Measurements from ENCODE around the gene PCNX1.

Gene PCNX1

DNA sequence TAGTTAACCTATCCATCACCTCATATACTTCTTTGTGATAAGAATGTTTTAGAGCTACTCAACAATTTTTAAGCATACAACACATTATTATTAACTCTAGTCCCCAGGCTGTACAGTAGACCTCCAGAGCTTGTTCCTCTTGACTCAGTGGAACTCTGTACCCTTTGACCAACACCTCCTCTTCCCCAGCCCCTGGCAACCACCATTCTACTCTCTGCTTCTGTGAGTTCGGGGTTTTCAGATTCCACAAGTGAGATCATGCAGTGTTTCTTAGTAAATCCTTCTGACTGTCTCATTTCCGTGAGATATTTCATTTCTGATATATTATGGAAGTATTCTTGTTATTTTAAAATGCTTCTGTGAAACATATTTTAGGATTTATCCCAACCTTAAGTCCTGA is 200.7 kb downstream of the PCNX1 start:
- H3K36me3 ChIP-seq (ENCODE audit: insufficient read depth, low read length): peaks cover 35% of the 10 kb centered on the region

DNA sequence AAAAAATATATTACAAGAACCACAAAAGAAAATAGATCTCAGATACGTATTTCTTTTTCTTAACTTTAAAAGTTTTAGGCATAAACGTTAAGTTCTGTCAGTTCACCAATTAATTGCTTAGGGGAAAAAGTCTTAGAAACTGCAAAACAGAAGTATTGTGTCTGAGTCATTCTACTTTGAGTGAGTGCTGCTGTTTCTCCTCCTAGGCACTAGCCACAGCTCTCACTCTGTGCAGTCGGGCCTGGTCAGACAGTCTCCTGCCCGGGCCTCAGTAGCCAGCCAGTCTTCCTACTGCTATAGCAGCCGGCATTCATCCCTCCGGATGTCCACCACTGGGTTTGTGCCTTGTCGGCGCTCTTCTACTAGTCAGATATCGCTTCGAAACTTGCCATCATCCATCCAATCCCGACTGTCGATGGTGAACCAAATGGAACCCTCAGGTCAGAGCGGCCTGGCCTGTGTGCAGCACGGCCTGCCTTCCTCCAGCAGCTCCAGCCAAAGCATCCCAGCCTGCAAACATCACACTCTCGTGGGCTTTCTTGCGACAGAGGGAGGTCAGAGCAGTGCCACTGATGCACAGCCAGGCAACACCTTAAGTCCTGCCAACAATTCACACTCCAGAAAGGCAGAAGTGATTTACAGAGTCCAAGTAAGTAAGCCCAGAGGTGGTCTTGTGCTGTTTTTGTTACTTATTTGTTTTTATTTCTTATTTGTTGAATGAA is 201.3 kb downstream of the PCNX1 start:
- H3K9ac ChIP-seq (ENCODE audit: low read depth, low read length): no peak overlapping the region
- no peaks in the 10 kb centered on the region for H3K9me3 ChIP-seq (replicated peaks; ENCODE audit: low read length)
- peaks cover 6% of the 10 kb centered on the region for H3K4me1 ChIP-seq (ENCODE audit: control insufficient read depth, insufficient read depth, low read length)
- H3K27me3 ChIP-seq (ENCODE audit: control insufficient read depth, insufficient read depth, low read length): no peaks in the 10 kb centered on the region
- H3K4me3 ChIP-seq (ENCODE audit: low read length): no peak overlapping the region
- H3K4me2 ChIP-seq (ENCODE audit: low read length): no peak overlapping the region
- peaks cover 30% of the 10 kb centered on the region for H3K36me3 ChIP-seq (ENCODE audit: insufficient read depth, low read length)

More for the DNA sequence above, 200.7 kb downstream of the PCNX1 start:
- no peaks in the 10 kb centered on the region for H3K27me3 ChIP-seq (ENCODE audit: control insufficient read depth, insufficient read depth, low read length)
- H3K4me2 ChIP-seq (ENCODE audit: low read length): no peak overlapping the region
- H3K4me3 ChIP-seq (ENCODE audit: low read length): no peak overlapping the region
- no peaks in the 10 kb centered on the region for H3K9me3 ChIP-seq (replicated peaks; ENCODE audit: low read length)
- no peak overlapping the region for H3K9ac ChIP-seq (ENCODE audit: low read depth, low read length)
- H3K4me1 ChIP-seq (ENCODE audit: control insufficient read depth, insufficient read depth, low read length): peaks cover 6% of the 10 kb centered on the region

DNA sequence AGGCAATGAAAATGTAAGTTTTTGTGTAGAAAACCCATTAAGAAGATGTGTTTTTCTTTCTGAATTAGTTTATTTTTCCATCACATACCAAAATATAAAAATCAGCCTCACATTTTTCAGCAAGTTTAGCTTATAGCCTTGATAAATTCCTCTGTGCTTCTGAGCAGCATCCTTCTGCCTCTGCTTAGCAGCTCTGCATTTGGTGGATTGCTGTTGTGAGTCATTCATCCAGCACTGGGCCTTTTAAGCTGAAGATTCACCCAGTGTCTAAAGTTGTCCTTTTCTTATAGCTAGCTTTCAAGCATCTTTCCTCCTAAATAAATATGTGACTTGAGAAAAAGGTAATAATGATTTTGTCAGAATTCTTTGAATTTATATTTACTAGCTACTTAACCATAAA is 206.1 kb downstream of the PCNX1 start:
- Histone ChIP-seq H3K36me3 (ENCODE audit: insufficient read depth, low read length) (peaks cover 22% of the 10 kb centered on the region), H3K9ac (ENCODE audit: low read depth, low read length) (no peak overlapping the region), H3K4me2 (ENCODE audit: low read length) (no peak overlapping the region), H3K4me1 (ENCODE audit: control insufficient read depth, insufficient read depth, low read length) (peaks cover 6% of the 10 kb centered on the region), H3K4me3 (ENCODE audit: low read length) (no peak overlapping the region), H3K9me3 (replicated peaks; ENCODE audit: low read length) (no peaks in the 10 kb centered on the region), H3K27me3 (ENCODE audit: control insufficient read depth, insufficient read depth, low read length) (no peaks in the 10 kb centered on the region)

DNA sequence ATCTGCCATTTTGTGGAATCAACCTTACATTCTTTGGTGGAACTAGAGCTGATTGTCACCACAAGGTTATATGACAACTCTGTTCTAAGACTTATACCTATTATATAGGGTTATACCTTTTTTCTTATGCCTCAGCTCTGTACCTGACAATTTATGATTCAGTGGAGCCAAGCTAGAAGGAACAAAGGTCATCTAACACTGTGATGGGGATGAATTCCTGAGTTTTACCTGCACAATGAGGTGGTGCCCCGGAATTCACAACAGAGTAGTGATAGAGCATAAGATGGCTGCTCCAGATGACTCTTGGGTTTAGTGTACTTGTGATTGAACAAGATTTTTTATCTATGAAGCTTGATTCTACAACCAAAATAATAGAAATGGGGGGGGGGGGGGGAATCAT is 207.3 kb downstream of the PCNX1 start:
- no peak overlapping the region for H3K4me2 ChIP-seq (ENCODE audit: low read length)
- H3K36me3 ChIP-seq (ENCODE audit: insufficient read depth, low read length): peaks cover 11% of the 10 kb centered on the region
- H3K4me3 ChIP-seq (ENCODE audit: low read length): no peak overlapping the region

DNA sequence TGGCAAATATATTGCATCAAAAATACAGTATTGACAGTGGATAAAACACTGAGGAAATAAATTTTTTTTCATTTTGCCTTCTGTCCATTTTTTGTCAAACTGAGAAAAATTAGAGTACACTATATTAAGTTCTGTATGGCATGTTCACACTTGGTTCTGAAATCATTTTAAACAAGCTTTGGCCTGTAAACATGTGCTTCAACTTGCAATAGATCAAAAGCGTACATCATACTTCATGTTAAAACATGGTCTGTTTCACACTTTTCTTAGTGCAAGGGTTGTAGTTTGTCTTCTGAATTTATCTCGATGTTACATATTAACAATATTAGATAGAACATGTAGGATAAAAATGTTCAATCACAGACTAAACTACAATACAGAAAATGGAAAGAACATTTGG is 208.0 kb downstream of the PCNX1 start:
- Histone ChIP-seq H3K4me1 (ENCODE audit: control insufficient read depth, insufficient read depth, low read length) (no peaks in the 10 kb centered on the region), H3K27me3 (ENCODE audit: control insufficient read depth, insufficient read depth, low read length) (no peaks in the 10 kb centered on the region), H3K36me3 (ENCODE audit: insufficient read depth, low read length) (peaks cover 9% of the 10 kb centered on the region), H3K9me3 (replicated peaks; ENCODE audit: low read length) (no peaks in the 10 kb centered on the region), H3K4me3 (ENCODE audit: low read length) (no peak overlapping the region), H3K9ac (ENCODE audit: low read depth, low read length) (no peak overlapping the region), H3K4me2 (ENCODE audit: low read length) (no peak overlapping the region)

More for the DNA sequence above, 207.3 kb downstream of the PCNX1 start:
- H3K27me3 ChIP-seq (ENCODE audit: control insufficient read depth, insufficient read depth, low read length): no peaks in the 10 kb centered on the region
- no peaks in the 10 kb centered on the region for H3K9me3 ChIP-seq (replicated peaks; ENCODE audit: low read length)
- H3K4me1 ChIP-seq (ENCODE audit: control insufficient read depth, insufficient read depth, low read length): peaks cover 4% of the 10 kb centered on the region
- H3K9ac ChIP-seq (ENCODE audit: low read depth, low read length): no peak overlapping the region

DNA sequence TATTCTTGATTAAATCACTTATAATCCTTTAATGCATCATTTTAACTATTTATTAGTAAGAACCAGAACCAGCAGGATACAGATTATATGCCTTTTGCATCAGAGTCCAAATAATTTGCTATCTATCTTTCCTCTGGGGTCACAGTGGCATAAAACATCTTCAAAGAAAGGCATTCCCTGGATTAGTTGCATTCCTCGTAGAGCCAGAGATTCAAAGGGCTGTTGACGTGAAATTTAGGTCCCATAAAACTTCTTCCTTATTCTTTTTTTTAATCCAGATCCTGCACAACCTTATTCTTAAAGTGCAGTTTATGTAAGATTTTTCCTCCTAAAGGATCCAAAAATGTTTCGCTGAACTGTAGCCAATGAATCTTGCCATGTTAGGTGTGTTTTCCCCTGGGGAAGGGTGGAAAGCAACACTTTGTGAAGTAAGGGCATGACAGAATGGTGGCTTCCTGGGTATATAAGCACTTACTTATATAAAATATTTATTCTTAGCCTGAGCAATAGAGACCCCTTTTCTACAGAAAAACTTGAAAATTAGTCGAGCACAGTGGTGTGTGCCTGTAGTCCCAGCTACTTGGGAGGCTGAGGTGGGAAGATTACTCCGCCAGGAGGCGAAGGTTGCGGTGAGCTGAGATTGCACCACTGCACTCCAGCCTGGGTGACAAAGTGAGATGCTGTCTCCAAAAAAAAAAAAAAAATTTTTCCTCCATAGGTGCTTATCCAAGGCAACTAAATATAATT is 208.7 kb downstream of the PCNX1 start:
- H3K9ac ChIP-seq (ENCODE audit: low read depth, low read length): no peak overlapping the region
- H3K9me3 ChIP-seq (replicated peaks; ENCODE audit: low read length): no peaks in the 10 kb centered on the region
- no peaks in the 10 kb centered on the region for H3K27me3 ChIP-seq (ENCODE audit: control insufficient read depth, insufficient read depth, low read length)
- peaks cover 9% of the 10 kb centered on the region for H3K36me3 ChIP-seq (ENCODE audit: insufficient read depth, low read length)
- H3K4me3 ChIP-seq (ENCODE audit: low read length): no peak overlapping the region
- H3K4me2 ChIP-seq (ENCODE audit: low read length): no peak overlapping the region
- no peaks in the 10 kb centered on the region for H3K4me1 ChIP-seq (ENCODE audit: control insufficient read depth, insufficient read depth, low read length)

DNA sequence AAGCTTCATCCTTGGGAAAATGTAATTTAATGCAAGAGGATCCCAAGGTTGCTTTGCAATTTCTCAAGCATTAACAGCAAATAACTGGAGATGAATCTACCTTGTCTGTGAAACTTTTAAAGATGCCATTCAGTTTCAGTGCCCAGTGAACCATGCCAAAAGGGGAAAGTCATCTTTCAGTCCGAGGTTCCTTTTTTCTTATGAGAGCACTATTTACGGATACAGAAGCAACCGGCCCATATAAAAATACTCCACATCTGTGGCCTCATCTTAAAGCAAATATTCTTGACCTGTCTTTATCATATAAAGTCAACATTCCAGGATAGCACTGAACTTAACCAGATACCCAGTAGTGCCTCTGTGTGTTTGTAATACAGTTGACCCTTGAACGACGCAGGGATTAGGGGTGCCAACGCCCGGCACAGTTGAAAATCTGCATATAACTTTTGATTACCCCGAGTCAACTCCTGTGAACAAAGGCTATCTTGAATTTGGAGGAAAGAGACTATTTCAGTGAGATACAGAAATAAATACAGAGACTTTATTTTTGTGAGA is 209.4 kb downstream of the PCNX1 start:
- H3K9me3 ChIP-seq (replicated peaks; ENCODE audit: low read length): no peaks in the 10 kb centered on the region
- no peaks in the 10 kb centered on the region for H3K4me1 ChIP-seq (ENCODE audit: control insufficient read depth, insufficient read depth, low read length)
- peaks cover 3% of the 10 kb centered on the region for H3K36me3 ChIP-seq (ENCODE audit: insufficient read depth, low read length)
- H3K4me3 ChIP-seq (ENCODE audit: low read length): no peak overlapping the region
- H3K4me2 ChIP-seq (ENCODE audit: low read length): no peak overlapping the region
- no peak overlapping the region for H3K9ac ChIP-seq (ENCODE audit: low read depth, low read length)
- no peaks in the 10 kb centered on the region for H3K27me3 ChIP-seq (ENCODE audit: control insufficient read depth, insufficient read depth, low read length)

DNA sequence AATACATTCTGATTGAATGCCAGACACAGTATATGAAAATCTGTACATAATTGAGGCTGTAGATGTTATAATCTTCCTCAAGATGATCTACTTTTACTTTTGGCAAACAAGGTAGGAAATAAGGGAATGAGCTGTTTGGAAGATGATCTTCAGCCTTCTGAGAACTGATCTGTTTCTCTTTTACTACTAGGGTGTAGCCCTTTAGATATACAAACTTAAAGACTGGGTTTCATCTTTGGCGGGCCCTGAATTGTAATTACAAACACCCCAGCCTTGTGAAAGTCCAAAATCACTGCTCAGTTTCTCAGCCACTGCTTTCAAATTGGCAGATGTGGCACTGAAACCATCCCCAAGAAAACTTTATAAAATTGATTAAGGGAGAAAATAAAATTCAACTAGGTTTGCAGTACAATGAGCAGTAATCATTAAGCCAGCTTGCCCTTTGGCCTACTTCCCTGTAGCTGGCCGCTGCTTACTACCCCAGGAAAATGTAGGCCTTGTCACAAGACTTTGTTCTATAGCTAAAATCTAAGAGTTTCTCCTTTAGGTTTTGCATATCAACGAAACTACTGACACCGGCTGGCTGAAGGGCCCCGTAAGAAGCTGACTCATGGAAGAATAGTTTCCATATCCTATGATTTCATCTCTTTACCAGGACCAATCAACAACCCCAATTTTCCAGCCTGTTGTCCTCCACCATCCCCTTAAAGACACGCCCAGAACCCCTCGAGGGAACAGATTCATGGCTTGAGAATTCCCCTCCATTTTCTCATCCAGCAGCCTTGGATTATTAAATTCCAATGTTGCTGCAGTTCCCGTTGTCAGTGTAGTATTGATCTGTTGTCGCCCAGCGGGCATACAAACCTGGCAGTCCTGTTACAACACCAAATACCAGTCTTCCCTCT is 210.8 kb downstream of the PCNX1 start:
- Histone ChIP-seq H3K4me3 (ENCODE audit: low read length) (no peak overlapping the region), H3K4me1 (ENCODE audit: control insufficient read depth, insufficient read depth, low read length) (no peaks in the 10 kb centered on the region), H3K9ac (ENCODE audit: low read depth, low read length) (no peak overlapping the region), H3K36me3 (ENCODE audit: insufficient read depth, low read length) (peaks cover 2% of the 10 kb centered on the region), H3K4me2 (ENCODE audit: low read length) (no peak overlapping the region), H3K9me3 (replicated peaks; ENCODE audit: low read length) (no peaks in the 10 kb centered on the region), H3K27me3 (ENCODE audit: control insufficient read depth, insufficient read depth, low read length) (no peaks in the 10 kb centered on the region)

DNA sequence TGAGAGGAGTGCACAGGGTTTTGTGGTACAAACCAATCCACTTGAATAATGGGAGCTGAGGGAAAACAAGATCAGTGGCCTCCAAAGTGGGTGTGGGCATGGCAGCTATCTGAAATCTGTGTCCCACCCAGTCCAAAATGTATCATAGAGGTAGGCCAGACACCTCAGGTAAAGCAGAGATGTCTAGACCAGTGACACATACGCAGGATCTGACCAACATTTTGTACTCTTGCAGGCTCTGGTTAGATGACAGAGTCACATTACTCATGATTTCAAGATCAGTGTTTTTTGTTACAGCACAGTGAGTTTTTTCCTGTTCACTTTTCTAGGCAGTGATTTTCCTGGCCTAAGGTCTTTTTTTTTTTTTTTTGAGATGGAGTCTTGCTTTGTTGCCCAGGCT is 211.8 kb downstream of the PCNX1 start:
- no peaks in the 10 kb centered on the region for H3K9me3 ChIP-seq (replicated peaks; ENCODE audit: low read length)
- no peak overlapping the region for H3K9ac ChIP-seq (ENCODE audit: low read depth, low read length)
- no peak overlapping the region for H3K4me3 ChIP-seq (ENCODE audit: low read length)
- no peaks in the 10 kb centered on the region for H3K4me1 ChIP-seq (ENCODE audit: control insufficient read depth, insufficient read depth, low read length)
- H3K4me2 ChIP-seq (ENCODE audit: low read length): no peak overlapping the region
- H3K36me3 ChIP-seq (ENCODE audit: insufficient read depth, low read length): peaks cover 2% of the 10 kb centered on the region
- no peaks in the 10 kb centered on the region for H3K27me3 ChIP-seq (ENCODE audit: control insufficient read depth, insufficient read depth, low read length)

DNA sequence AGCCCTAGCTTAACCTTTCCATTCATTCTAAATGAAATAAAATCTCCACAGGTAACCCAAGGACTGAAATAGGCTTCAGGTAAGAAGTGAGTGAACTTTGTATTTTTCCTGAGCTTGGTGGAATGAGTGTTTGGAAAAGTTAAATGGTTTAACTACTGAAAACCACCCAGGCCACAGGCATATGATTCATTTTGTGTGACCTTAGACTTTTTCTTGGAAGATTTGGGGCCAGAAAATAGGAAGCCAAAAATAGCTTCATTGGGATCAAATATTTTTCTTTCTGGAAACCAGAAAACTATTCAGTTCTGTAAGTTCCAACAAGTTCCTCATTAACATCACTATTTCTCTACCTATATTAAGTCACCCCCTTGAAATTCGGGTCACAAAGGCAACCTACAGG is 212.6 kb downstream of the PCNX1 start:
- H3K4me2 ChIP-seq (ENCODE audit: low read length): no peak overlapping the region
- no peaks in the 10 kb centered on the region for H3K9me3 ChIP-seq (replicated peaks; ENCODE audit: low read length)
- H3K36me3 ChIP-seq (ENCODE audit: insufficient read depth, low read length): peaks cover 2% of the 10 kb centered on the region
- no peak overlapping the region for H3K9ac ChIP-seq (ENCODE audit: low read depth, low read length)
- H3K4me3 ChIP-seq (ENCODE audit: low read length): no peak overlapping the region
- H3K27me3 ChIP-seq (ENCODE audit: control insufficient read depth, insufficient read depth, low read length): no peaks in the 10 kb centered on the region
- H3K4me1 ChIP-seq (ENCODE audit: control insufficient read depth, insufficient read depth, low read length): no peaks in the 10 kb centered on the region

DNA sequence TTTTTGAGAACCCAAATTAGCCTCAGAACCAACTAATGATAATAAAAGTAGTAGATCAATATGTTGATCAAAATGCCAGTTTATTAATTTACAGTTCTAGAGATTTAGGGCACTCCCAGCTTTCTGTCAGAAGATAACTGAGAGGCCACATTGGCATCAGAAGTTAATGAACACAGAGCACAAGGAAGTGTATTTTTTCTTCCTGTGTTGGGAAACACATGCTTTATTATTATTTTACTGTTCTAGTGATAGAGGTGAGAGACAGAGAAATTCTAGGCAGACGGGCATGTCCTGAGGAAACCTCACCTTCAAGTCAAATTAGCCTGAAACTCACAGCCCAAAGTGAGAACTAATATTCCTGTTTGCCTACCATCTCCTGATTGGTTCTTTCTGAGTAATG is 213.7 kb downstream of the PCNX1 start:
- Histone ChIP-seq H3K4me2 (ENCODE audit: low read length) (no peak overlapping the region), H3K27me3 (ENCODE audit: control insufficient read depth, insufficient read depth, low read length) (no peaks in the 10 kb centered on the region), H3K9me3 (replicated peaks; ENCODE audit: low read length) (no peaks in the 10 kb centered on the region), H3K9ac (ENCODE audit: low read depth, low read length) (no peak overlapping the region), H3K4me1 (ENCODE audit: control insufficient read depth, insufficient read depth, low read length) (no peaks in the 10 kb centered on the region), H3K4me3 (ENCODE audit: low read length) (no peak overlapping the region), H3K36me3 (ENCODE audit: insufficient read depth, low read length) (peaks cover 2% of the 10 kb centered on the region)

Data from skeletal muscle satellite cell (primary cell).